SK-N-SH treated with all-trans-retinoic acid at 6 μM for 48 hours (cell line): ENCODE data around the gene MYBPC3.

Source experiments
- ATAC-seq: fragments of 200-7000 bp; cut with Tn5 transposase; 3 replicates; pipeline ENCODE4 v1.9.1; 2020; ENCODE audit warnings: mild to moderate bottlenecking, moderate library complexity
- ARNTL ChIP-seq: fragments of 450-650 bp; formaldehyde crosslinking; IDR thresholded peaks from 2 replicates; pipeline ENCODE4 v1.5.0; 2020; ENCODE audit warnings: low read depth, mild to moderate bottlenecking, moderate library complexity, borderline replicate concordance
- BACH2 ChIP-seq: fragments of 250-450 bp; sonication (Bioruptor Pico); IDR thresholded peaks from 2 replicates; pipeline ENCODE4 v1.9.0; 2021; ENCODE audit warnings: mild to moderate bottlenecking, borderline replicate concordance
- CSRNP3 ChIP-seq: fragments of 250-450 bp; sonication (Bioruptor Pico); IDR thresholded peaks from 2 replicates; pipeline ENCODE4 v1.5.1; 2021; ENCODE audit warnings: mild to moderate bottlenecking, moderate library complexity
- ESRRG ChIP-seq: fragments of 250-450 bp; sonication (Bioruptor Pico); IDR thresholded peaks from 2 replicates; pipeline ENCODE4 v1.6.1; 2021; ENCODE audit warnings: mild to moderate bottlenecking
- OSR1 ChIP-seq: fragments of 250-450 bp; sonication (Bioruptor Pico); IDR thresholded peaks from 2 replicates; pipeline ENCODE4 v1.8.0; 2022; ENCODE audit warnings: moderate library complexity, mild to moderate bottlenecking, inconsistent platforms
- PPARA ChIP-seq: fragments of 250-450 bp; sonication (Bioruptor Pico); IDR thresholded peaks from 2 replicates; pipeline ENCODE4 v1.5.0; 2020; ENCODE audit warnings: mild to moderate bottlenecking, borderline replicate concordance
- RARB ChIP-seq: fragments of 250-450 bp; sonication (Bioruptor Pico); IDR thresholded peaks from 2 replicates; pipeline ENCODE4 v1.8.0; 2021; ENCODE audit warnings: mild to moderate bottlenecking, moderate library complexity
- SNAI2 ChIP-seq: fragments of 250-450 bp; sonication (Bioruptor Pico); IDR thresholded peaks from 2 replicates; pipeline ENCODE4 v1.5.0; 2020; ENCODE audit warnings: mild to moderate bottlenecking, moderate library complexity
- TCF4 ChIP-seq: fragments of 250-450 bp; sonication (Bioruptor Pico); IDR thresholded peaks from 2 replicates; pipeline ENCODE4 v1.8.0; 2021; ENCODE audit warnings: mild to moderate bottlenecking, moderate library complexity, borderline replicate concordance
- TOX ChIP-seq: fragments of 250-450 bp; sonication (Bioruptor Pico); IDR thresholded peaks from 2 replicates; pipeline ENCODE4 v1.8.0; 2021; ENCODE audit warnings: mild to moderate bottlenecking, moderate library complexity, borderline replicate concordance
- ZC3H10 ChIP-seq: fragments of 250-450 bp; sonication (Bioruptor Pico); IDR thresholded peaks from 2 replicates; pipeline ENCODE4 v1.5.1; 2021; ENCODE audit warnings: mild to moderate bottlenecking, moderate library complexity
- ZFP3 ChIP-seq: fragments of 250-450 bp; sonication (Bioruptor Pico); IDR thresholded peaks from 2 replicates; pipeline ENCODE4 v1.5.0; 2020; ENCODE audit warnings: mild to moderate bottlenecking, moderate library complexity
- ZFP30 ChIP-seq: fragments of 450-650 bp; formaldehyde crosslinking; IDR thresholded peaks from 2 replicates; pipeline ENCODE4 v1.5.0; 2022; ENCODE audit warnings: mild to moderate bottlenecking, moderate library complexity
- ZNF565 ChIP-seq: fragments of 450-650 bp; formaldehyde crosslinking; conservative IDR thresholded peaks from 2 replicates; pipeline ENCODE4 v1.5.0; 2020; ENCODE audit warnings: low read depth, mild to moderate bottlenecking, moderate library complexity
- TF ChIP-seq, protein P1 (sequence below): fragments of 250-450 bp; sonication (Bioruptor Pico); IDR thresholded peaks from 2 replicates; pipeline ENCODE4 v1.5.0; 2020; ENCODE audit warnings: mild to moderate bottlenecking, moderate library complexity
- TF ChIP-seq, protein P2 (sequence below): fragments of 250-450 bp; sonication (Bioruptor Pico); IDR thresholded peaks from 2 replicates; pipeline ENCODE4 v1.5.1; 2020; ENCODE audit warnings: low read depth, mild to moderate bottlenecking, moderate library complexity

MYBPC3 gene

GRCh38 chr11:47374720-47375019, 22.2 kb upstream of the MYBPC3 start:
- no peak for ATAC-seq
- TF ChIP-seq, protein P1, sequence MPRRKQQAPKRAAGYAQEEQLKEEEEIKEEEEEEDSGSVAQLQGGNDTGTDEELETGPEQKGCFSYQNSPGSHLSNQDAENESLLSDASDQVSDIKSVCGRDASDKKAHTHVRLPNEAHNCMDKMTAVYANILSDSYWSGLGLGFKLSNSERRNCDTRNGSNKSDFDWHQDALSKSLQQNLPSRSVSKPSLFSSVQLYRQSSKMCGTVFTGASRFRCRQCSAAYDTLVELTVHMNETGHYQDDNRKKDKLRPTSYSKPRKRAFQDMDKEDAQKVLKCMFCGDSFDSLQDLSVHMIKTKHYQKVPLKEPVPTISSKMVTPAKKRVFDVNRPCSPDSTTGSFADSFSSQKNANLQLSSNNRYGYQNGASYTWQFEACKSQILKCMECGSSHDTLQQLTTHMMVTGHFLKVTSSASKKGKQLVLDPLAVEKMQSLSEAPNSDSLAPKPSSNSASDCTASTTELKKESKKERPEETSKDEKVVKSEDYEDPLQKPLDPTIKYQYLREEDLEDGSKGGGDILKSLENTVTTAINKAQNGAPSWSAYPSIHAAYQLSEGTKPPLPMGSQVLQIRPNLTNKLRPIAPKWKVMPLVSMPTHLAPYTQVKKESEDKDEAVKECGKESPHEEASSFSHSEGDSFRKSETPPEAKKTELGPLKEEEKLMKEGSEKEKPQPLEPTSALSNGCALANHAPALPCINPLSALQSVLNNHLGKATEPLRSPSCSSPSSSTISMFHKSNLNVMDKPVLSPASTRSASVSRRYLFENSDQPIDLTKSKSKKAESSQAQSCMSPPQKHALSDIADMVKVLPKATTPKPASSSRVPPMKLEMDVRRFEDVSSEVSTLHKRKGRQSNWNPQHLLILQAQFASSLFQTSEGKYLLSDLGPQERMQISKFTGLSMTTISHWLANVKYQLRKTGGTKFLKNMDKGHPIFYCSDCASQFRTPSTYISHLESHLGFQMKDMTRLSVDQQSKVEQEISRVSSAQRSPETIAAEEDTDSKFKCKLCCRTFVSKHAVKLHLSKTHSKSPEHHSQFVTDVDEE (CRISPR knock-in tag) = no peak
- TF ChIP-seq OSR1 (CRISPR knock-in tag) (no peak), ZFP3 (CRISPR knock-in tag) (no peak), BACH2 (CRISPR knock-in tag) (no peak)

DNA sequence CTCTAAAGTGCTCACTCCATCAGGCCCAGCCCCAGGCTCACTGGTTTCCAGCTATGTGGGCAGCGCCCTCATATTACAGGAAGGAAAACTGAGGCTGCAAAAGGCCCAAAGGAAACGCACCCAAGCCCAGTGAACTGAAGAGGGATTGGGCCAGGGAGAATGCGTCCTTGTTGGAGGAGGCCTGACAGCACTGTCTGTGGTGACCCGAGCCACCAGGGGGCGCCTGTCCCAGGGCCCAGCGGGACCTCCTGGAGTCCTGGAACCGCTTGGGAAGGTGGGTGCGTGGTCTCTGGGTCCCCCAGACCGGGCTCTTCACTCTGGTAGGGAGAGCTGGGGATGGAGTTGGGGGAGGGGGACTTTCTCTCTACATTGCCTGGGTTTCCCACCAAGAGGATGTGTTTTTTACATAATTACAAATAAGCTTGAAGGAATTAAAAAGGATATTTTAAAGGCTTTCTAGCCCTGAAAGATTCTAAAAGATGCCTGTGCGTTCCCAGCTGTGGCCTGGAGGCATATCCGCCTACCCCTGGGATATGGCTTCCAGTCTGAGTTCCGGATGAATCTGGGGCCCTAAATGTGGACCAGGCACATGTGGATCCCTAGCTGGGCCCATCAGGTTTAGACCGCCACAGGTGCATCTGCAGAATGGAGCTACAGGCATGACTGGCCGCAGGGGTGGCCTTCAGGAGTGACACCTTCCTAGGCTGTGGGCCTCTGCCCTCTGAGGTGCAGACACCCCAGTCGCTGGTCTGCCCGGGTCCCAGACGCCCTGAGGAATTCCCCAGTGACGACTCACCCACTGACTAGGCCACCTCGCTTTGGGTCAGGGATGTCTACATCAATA, 21.6 kb upstream of the MYBPC3 start:
- ATAC-seq = peak; percentile 98
- no peak for TF ChIP-seq TCF4
- TF ChIP-seq PPARA (CRISPR knock-in tag) = no peak
- TF ChIP-seq, protein P2, sequence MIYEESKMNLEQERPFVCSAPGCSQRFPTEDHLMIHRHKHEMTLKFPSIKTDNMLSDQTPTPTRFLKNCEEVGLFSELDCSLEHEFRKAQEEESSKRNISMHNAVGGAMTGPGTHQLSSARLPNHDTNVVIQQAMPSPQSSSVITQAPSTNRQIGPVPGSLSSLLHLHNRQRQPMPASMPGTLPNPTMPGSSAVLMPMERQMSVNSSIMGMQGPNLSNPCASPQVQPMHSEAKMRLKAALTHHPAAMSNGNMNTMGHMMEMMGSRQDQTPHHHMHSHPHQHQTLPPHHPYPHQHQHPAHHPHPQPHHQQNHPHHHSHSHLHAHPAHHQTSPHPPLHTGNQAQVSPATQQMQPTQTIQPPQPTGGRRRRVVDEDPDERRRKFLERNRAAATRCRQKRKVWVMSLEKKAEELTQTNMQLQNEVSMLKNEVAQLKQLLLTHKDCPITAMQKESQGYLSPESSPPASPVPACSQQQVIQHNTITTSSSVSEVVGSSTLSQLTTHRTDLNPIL (CRISPR knock-in tag) = no peak
- no peak for TF ChIP-seq TOX
- TF ChIP-seq ARNTL (CRISPR knock-in tag) = no peak
- no peak for TF ChIP-seq RARB
- TF ChIP-seq, protein P1 (CRISPR knock-in tag) = no peak
- no peak for TF ChIP-seq ZFP30

DNA sequence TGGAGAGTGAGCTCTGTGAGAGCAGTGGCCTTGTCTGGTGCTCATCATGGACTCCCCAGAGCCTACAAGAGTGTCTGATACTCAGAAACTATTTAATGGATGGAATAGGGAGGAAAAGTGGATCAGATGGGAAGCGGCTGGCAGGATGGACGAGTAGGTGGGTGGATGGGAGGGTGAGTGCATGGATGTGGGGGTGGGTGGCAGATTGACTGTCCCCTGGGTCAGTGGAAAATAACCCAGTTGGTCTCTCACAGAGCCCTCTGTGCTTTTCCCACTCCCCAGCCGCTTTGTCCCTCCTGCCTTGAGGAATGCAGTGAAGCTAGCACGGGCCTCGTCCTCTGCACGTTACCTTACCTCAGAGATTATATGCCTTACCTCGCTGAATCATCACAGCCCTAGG, 19.9 kb upstream of the MYBPC3 start:
- ATAC-seq = no peak
- no peak for TF ChIP-seq OSR1 (CRISPR knock-in tag)
- no peak for TF ChIP-seq CSRNP3 (CRISPR knock-in tag)
- TF ChIP-seq, protein P1 (CRISPR knock-in tag) = no peak
- TF ChIP-seq BACH2 (CRISPR knock-in tag) = no peak
- TF ChIP-seq SNAI2 (CRISPR knock-in tag) = no peak
- no peak for TF ChIP-seq ZC3H10
- no peak for TF ChIP-seq TOX
- TF ChIP-seq ZNF565 (CRISPR knock-in tag) = no peak
- TF ChIP-seq ZFP3 (CRISPR knock-in tag) = no peak
- no peak for TF ChIP-seq PPARA (CRISPR knock-in tag)
- no peak for TF ChIP-seq ZFP30
- no peak for TF ChIP-seq ESRRG (CRISPR knock-in tag)
- no peak for TF ChIP-seq TCF4
- TF ChIP-seq, protein P2 (CRISPR knock-in tag) = no peak
- TF ChIP-seq, all 23 proteins: peak for 0
